Mucosa of stomach (tissue), 1 donor: ENCODE results near the gene KCNJ12.
"Not testable (repeated sequence)": the region's sequence is repeated elsewhere in the genome, so short reads cannot be mapped to it uniquely, and the experiment has no call there.

Experiments
- H3K27me3 ChIP-seq: one replicate; pipeline ENCODE4 v1.7.0; 2013; ENCODE audit warnings: mild to moderate bottlenecking, low read length; ENCODE audit not compliant: control insufficient read depth, insufficient read depth
- H3K36me3 ChIP-seq: one replicate; pipeline ENCODE4 v1.7.0; 2013; ENCODE audit warnings: low read length; ENCODE audit not compliant: control insufficient read depth, insufficient read depth
- H3K4me1 ChIP-seq: one replicate; pipeline ENCODE4 v1.7.0; 2013; ENCODE audit warnings: mild to moderate bottlenecking, low read length; ENCODE audit not compliant: control insufficient read depth, insufficient read depth
- H3K4me3 ChIP-seq: one replicate; pipeline ENCODE4 v1.7.0; 2013; ENCODE audit warnings: low read length
- H3K9ac ChIP-seq: one replicate; pipeline ENCODE4 v1.7.0; 2013; ENCODE audit warnings: mild to moderate bottlenecking, low read length, moderate library complexity
- H3K9me3 ChIP-seq: one replicate; pipeline ENCODE4 v1.7.0; 2013; ENCODE audit warnings: mild to moderate bottlenecking, low read length, moderate library complexity; ENCODE audit not compliant: control insufficient read depth
- donor health status: Pancreatic carcinoma.

The KCNJ12 gene

DNA sequence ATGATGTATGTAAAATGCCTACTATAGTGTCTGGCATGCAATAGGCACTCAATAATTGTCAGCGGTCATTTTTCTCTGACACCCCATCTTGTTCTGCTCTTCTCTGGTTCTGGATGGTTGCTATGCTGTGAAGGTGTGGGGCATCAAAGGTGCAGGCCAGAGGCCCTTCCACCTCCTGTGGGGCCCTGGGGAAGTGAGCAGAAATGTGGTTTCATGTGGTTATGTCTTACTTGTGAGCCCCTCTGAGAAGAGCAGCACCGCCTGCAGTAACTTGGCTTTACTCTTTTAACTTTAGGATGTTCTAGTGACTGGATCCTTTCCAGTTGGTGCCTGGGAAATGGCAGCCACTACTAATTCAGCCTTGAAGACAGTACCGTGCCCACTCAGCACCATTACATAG lies 32.1 kb downstream of the KCNJ12 start:
- H3K36me3 ChIP-seq, H3K27me3 ChIP-seq, H3K9me3 ChIP-seq, H3K4me1 ChIP-seq, H3K4me3 ChIP-seq, H3K9ac ChIP-seq: not testable (repeated sequence)

DNA sequence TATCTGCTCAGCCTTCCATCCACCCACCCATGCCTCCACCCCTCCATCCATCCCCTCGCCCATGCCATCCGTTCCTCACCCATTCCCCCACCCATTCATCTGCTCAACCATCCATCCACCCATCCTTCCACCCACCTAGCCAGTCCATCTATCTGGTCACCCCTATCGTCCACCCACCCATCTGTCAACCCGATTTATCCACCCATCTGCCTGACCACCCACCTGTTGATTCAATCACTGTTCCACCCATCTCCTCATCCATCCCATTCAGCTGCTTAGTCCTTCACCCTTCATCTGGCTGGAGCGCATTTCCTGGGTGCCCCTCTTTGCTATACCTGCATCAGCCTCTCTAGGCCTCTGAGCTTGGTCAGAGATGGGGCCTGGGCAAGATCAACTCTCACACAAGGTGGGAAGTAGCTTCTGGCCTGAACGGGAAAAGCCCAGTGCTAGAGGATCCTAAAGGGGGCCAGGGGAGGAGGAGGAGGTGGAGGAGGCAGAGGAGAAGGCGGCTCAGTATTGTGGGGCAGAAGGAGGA lies 32.7 kb downstream of the KCNJ12 start:
- not testable (repeated sequence) for H3K9ac ChIP-seq, H3K27me3 ChIP-seq, H3K4me3 ChIP-seq, H3K9me3 ChIP-seq, H3K4me1 ChIP-seq, H3K36me3 ChIP-seq

DNA sequence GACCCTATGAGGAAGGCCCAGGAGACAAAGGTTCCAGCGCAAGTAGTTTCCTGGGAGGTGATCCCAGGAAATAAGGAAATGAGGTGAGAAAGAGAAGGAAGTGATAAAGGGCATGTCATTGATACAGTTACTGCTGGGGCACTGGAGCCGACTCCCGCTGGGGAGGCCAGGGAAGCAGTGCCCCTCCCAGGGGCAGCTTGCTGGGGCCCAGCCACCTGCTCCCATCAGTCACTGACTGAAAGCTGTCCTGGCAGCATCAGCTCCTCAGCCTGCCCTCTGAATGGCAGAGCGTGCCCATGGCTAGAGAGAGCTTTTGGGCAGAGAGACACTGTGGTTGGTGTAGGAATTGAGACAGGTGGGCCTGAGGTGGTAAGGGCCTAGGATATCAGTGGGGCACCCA lies 33.2 kb downstream of the KCNJ12 start:
- not testable (repeated sequence) for H3K27me3 ChIP-seq, H3K9me3 ChIP-seq, H3K4me3 ChIP-seq, H3K9ac ChIP-seq, H3K36me3 ChIP-seq, H3K4me1 ChIP-seq

DNA sequence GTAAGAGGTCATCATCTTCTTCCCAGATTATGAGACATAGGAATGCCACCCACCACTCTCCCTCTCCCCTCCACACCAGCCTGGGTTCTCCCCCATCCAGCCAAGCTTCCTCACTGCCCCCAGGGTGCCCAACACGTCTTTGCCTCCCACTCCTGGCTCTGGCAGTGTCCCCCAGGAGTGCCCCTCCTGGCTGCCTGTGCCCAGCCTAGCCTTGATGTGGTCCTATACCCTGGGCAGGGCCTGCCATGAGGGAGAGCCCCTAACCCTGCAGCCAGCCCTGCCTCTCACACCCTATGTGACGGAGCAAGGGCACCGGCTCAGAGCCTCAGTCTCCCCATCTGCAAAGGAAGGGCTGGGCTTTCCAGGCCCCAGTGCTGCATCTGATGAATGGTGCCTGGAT lies 33.8 kb downstream of the KCNJ12 start:
- H3K9me3 ChIP-seq, H3K4me3 ChIP-seq, H3K36me3 ChIP-seq, H3K9ac ChIP-seq, H3K4me1 ChIP-seq, H3K27me3 ChIP-seq: not testable (repeated sequence)

DNA sequence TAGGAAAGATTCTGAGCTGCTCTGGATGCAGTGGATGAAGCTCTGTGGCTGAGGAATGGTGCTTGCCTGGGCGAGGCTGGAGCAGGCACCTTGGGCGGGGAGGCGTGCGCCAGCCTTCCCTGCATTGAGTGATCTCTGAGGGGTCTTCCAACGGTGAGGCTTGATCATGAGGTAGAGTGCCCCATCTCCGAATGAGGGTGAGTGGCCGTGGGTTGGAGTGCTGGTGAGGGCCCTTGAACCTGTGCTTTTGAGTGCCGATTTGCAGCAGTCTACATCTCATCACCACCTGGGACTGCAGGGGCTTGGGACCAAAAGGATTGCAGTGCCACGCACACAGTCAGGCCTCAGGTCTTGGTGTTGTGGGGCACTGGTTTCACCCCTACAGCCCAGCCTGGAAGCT lies 34.2 kb downstream of the KCNJ12 start:
- not testable (repeated sequence) for H3K9ac ChIP-seq, H3K4me1 ChIP-seq, H3K4me3 ChIP-seq, H3K36me3 ChIP-seq, H3K27me3 ChIP-seq, H3K9me3 ChIP-seq

DNA sequence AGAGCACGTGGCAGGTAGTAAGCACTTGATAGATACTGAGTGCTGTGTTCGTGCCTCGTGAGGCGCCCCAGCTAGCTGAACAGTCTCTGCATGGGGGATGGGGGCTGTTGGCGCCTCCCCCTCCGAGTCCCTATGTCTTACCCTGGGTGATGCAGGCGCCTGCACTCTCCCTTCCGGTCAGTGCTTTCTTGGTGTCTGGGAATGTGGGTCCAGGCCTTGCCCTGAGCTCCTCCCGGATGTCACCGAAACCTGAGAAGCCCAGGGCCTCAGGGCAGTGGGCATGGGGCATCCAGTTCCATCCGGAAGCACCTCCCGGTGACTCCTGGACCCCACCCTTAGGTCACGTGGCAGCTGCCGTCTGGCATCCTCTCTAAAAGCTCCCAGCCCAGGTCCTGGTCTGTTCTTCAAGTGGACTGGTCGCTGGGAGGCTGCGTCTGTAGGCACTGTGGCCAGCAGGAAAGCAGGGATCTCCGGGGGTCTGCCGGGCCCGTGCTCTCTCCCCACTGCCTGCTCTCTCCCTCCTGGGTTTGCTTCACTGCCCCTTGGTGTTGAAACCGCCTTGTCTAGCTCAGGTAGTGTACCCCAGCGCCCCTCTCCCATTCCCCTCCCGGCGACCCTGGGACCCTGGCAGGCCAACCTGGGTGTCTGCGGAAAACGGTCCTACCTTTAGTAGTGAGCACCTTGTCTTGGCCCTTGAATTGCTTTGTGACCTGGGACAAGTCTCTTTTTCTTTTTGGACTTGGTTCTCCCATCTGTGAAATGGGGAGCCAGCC lies 34.9 kb downstream of the KCNJ12 start:
- not testable (repeated sequence) for H3K9me3 ChIP-seq, H3K4me1 ChIP-seq, H3K27me3 ChIP-seq, H3K9ac ChIP-seq, H3K4me3 ChIP-seq, H3K36me3 ChIP-seq

DNA sequence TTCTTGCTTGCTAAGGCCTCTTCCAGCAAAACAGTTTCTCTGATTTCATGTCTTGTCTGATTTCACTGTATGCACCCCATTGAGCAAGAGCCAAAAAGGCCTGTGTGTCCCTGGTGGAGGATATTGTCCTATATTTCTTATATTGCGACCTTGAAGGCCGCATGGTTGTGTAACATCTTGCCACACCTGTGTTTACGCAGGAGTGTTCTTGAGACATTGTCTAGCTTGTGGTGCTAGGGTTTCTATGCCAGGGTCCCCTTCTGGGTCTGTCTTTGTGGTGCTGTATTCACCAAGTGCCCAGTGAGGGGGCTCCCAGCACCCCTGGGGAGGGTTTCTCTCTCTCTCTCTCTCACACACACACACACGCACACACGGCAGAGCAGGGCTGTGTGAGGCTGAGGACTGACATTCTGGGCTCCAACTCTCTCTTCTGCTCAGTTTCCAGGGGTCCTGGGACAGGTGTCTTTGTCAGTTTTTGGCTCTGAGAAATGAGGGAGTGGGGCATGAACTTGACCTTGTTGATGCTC lies 35.6 kb downstream of the KCNJ12 start:
- H3K36me3 ChIP-seq, H3K4me3 ChIP-seq, H3K4me1 ChIP-seq: not testable (repeated sequence)

DNA sequence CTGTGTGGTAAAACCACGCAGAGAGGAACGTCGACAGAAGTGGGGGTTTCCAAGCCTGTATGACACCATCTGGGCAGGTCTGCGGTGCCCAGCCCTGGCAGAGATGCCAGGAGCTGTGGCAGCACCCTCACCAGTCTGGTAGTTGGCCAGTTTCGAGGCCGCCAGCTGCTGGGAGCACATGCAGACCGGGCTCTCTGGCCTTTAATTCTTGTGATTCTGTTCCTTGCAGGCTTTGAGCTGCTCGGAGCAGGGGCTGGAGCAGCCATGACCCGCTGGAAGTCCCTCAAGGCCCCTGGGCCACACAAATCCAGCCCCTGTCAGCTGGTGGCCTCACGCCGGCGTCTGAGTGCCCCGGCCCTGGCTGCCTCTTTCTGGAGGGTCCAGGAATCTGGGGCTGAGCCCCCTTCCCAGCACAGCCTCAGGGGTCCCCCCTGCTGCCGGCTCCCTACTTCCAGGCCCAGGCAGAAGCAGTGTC lies 36.1 kb downstream of the KCNJ12 start:
- H3K36me3 ChIP-seq, H3K4me3 ChIP-seq, H3K9me3 ChIP-seq, H3K27me3 ChIP-seq, H3K4me1 ChIP-seq, H3K9ac ChIP-seq: not testable (repeated sequence)

More for the DNA sequence above, 35.6 kb downstream of the KCNJ12 start:
- H3K27me3 ChIP-seq, H3K9ac ChIP-seq, H3K9me3 ChIP-seq: not testable (repeated sequence)

DNA sequence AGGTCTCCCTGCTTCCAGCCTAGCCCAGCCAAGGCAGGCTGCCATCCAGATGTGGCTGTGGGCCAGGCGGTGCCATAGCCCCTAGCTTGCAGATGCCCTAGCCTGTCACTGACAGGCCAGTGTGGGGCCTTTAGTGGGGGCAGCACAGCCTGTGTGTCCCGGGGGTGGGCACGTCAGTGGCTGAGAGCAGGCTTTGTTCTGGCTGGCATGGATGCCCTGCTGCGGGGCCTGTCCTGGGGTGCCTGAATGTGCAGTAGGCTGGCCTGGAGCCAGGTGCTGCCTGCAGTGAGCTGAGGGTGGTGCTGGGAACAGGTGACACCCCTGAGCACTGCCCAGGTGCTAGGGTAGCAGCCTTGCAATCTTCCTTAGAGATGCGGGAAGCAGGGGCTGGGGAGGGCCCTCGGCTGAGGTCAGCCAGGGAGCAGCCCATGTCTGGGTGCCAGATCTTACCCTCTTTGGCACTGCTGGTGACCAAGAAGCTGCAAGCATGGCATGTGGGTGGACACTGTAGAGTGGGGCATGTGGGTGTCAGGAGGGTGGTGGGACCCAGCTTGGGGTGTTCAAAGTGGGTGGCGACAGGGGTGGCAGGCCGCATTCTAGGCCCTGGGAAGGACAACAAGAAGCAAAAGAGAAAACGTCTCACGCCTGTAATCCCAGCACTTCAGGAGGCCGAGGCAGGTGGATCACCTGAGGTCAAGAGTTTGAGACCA lies 37.6 kb downstream of the KCNJ12 start:
- H3K4me1 ChIP-seq, H3K27me3 ChIP-seq, H3K9me3 ChIP-seq, H3K4me3 ChIP-seq, H3K9ac ChIP-seq, H3K36me3 ChIP-seq: not testable (repeated sequence)

DNA sequence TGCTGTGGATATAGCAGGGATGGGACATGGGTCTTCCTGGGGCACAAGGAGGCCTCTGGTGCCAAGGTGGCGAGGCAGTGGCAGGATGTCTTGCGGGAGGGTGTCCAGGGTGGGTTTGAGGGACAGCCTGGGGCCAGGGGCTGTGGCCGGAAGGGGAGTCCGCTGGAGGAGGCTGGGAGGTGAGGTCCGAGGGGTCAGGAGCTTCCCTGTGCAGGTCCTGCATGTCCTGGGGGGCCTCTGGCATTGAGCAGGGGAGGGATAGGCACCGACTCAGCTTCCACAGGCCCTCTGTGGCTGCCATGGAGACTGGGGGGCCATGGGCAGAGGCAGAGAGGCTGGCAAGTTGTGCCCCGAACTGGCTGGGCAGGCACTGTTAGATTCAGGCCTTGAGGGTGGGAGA lies 38.5 kb downstream of the KCNJ12 start:
- not testable (repeated sequence) for H3K9ac ChIP-seq, H3K4me1 ChIP-seq, H3K9me3 ChIP-seq, H3K4me3 ChIP-seq, H3K36me3 ChIP-seq, H3K27me3 ChIP-seq

DNA sequence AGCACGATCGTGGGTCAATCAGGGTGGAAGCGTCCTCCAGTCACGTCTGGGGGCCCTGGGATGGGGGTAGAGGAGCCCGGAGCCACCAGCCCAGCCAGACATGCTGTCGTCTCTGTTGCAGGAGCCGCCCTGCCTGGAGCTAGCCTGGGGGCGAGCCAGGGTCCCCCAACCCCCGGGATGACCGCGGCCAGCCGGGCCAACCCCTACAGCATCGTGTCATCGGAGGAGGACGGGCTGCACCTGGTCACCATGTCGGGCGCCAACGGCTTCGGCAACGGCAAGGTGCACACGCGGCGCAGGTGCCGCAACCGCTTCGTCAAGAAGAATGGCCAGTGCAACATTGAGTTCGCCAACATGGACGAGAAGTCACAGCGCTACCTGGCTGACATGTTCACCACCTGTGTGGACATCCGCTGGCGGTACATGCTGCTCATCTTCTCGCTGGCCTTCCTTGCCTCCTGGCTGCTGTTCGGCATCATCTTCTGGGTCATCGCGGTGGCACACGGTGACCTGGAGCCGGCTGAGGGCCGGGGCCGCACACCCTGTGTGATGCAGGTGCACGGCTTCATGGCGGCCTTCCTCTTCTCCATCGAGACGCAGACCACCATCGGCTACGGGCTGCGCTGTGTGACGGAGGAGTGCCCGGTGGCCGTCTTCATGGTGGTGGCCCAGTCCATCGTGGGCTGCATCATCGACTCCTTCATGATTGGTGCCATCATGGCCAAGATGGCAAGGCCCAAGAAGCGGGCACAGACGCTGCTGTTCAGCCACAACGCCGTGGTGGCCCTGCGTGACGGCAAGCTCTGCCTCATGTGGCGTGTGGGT lies 39.2 kb downstream of the KCNJ12 start:
- H3K4me3 ChIP-seq, H3K36me3 ChIP-seq, H3K9me3 ChIP-seq, H3K4me1 ChIP-seq, H3K27me3 ChIP-seq, H3K9ac ChIP-seq: not testable (repeated sequence)

DNA sequence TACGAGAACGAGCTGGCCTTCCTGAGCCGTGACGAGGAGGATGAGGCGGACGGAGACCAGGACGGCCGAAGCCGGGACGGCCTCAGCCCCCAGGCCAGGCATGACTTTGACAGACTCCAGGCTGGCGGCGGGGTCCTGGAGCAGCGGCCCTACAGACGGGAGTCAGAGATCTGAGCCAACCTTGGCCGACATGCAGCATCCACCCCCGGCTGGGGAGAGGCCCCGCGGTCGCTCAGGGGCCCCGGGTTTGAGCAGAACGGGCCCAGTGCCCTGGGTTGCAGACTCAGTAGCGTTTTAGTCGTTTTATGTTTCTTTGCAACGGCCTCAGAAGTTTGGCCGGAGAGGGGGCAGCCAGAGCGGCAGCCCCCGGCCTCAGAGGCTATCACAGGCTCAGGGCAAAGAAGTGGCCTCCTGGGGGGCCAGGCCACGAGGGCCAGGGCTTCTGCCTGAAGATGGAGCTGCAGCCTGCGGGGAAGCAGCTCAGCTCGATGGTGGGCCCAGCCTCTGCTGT lies 40.4 kb downstream of the KCNJ12 start:
- not testable (repeated sequence) for H3K4me1 ChIP-seq, H3K27me3 ChIP-seq, H3K9ac ChIP-seq, H3K36me3 ChIP-seq, H3K9me3 ChIP-seq, H3K4me3 ChIP-seq
